ENCODE results near the gene PHACTR1. TPM values are rescaled to one million over a fixed set of nuclear protein-coding genes. Genes with fewer than 3 reads are reported as not detected.

Gene PHACTR1
- total and polyA plus RNA-seq, 9 of the 15 experiments (the other 6 are each of a cell fraction or from before 2014, with no cell fraction given): 11.5 to 32.6 (median 22.0) TPM

DNA sequence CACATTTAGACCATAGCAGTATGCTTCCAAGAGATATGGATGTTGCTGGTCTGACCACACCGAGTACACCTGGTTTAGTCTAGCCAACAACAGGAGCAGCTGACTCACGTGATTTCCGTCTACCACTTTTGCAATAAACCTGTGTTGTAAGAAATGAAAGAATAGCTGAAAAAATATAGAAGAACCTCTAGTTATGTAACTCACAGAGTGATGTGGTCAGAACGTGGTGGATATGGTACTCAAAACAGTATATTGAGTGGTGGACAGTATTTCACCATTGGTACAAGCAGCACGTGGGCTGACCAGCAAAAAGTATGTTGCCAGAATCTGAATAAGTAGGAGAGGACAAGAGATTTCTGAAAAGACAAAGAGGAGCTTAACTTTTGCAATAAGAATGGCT lies 384.8 kb downstream of the PHACTR1 start:
- Histone ChIP-seq H2AFZ (ENCODE audit: low read depth, low read length) (no peak overlapping the region), H3K9me3 (replicated peaks; ENCODE audit: control insufficient read depth, insufficient read depth, low read depth, low read length) (no peaks in the 10 kb centered on the region), H3K27me3 (ENCODE audit: control insufficient read depth in 2 of 2, insufficient read depth in 2 of 2, low read length in 2 of 2) (no peaks in the 10 kb centered on the region), H3K4me3 (no peak overlapping the region), H3K4me1 (replicated peaks in 1 of 2; ENCODE audit: control insufficient read depth in 2 of 2, insufficient read depth in 2 of 2, low read length in 2 of 2) (no peaks in the 10 kb centered on the region), H3K79me2 (ENCODE audit: control insufficient read depth, insufficient read depth, low read length) (no peaks in the 10 kb centered on the region), H3K27ac (ENCODE audit: extremely low read depth, low read depth, low read length) (no peak overlapping the region), H3K9ac (ENCODE audit: insufficient read depth in 1 of 2, low read depth in 2 of 2, low read length in 2 of 2) (no peak overlapping the region), H4K20me1 (replicated peaks; ENCODE audit: control insufficient read depth, insufficient read depth, low read length) (no peaks in the 10 kb centered on the region), H3K36me3 (ENCODE audit: control insufficient read depth, insufficient read depth, low read length) (no peaks in the 10 kb centered on the region), H3K4me2 (ENCODE audit: insufficient read depth, low read length) (no peak overlapping the region), H3K9me1 (ENCODE audit: control insufficient read depth, insufficient read depth, low read length) (no peaks in the 10 kb centered on the region)
- no peak for DNase-seq (ENCODE audit: extremely low read depth in 1 of 4, low spot score in 3 of 4)
- ChIA-PET CTCF (ENCODE audit: low intra/inter-chr PET ratio) (no interaction called here), POLR2A (no interaction called here)
- in situ Hi-C loops (cut with MboI): no loop called here
- no TSS peak for BruUV-seq (replicated peaks)
- no peak for TF ChIP-seq PPARD (CRISPR knock-in tag; IDR thresholded peaks at IDR 0.05)
- TF ChIP-seq RB1 (IDR thresholded peaks at IDR 0.05; ENCODE audit: low read depth): no peak
- no peak for TF ChIP-seq NCOA1 (IDR thresholded peaks at IDR 0.05; ENCODE audit: low read depth)
- TF ChIP-seq ZNF444 (CRISPR knock-in tag; IDR thresholded peaks at IDR 0.05): no peak
- no peak for TF ChIP-seq ZNF165 (CRISPR knock-in tag; IDR thresholded peaks at IDR 0.05; ENCODE audit: borderline replicate concordance)
- TF ChIP-seq SMARCA4 (IDR thresholded peaks at IDR 0.05): no peak
- no peak for TF ChIP-seq KLF6 (CRISPR knock-in tag; IDR thresholded peaks at IDR 0.05; ENCODE audit: borderline replicate concordance)
- TF ChIP-seq PHB2 (IDR thresholded peaks at IDR 0.05; ENCODE audit: low read depth): no peak
- TF ChIP-seq MCM2 (IDR thresholded peaks at IDR 0.05; ENCODE audit: low read depth): no peak
- TF ChIP-seq, protein P1, sequence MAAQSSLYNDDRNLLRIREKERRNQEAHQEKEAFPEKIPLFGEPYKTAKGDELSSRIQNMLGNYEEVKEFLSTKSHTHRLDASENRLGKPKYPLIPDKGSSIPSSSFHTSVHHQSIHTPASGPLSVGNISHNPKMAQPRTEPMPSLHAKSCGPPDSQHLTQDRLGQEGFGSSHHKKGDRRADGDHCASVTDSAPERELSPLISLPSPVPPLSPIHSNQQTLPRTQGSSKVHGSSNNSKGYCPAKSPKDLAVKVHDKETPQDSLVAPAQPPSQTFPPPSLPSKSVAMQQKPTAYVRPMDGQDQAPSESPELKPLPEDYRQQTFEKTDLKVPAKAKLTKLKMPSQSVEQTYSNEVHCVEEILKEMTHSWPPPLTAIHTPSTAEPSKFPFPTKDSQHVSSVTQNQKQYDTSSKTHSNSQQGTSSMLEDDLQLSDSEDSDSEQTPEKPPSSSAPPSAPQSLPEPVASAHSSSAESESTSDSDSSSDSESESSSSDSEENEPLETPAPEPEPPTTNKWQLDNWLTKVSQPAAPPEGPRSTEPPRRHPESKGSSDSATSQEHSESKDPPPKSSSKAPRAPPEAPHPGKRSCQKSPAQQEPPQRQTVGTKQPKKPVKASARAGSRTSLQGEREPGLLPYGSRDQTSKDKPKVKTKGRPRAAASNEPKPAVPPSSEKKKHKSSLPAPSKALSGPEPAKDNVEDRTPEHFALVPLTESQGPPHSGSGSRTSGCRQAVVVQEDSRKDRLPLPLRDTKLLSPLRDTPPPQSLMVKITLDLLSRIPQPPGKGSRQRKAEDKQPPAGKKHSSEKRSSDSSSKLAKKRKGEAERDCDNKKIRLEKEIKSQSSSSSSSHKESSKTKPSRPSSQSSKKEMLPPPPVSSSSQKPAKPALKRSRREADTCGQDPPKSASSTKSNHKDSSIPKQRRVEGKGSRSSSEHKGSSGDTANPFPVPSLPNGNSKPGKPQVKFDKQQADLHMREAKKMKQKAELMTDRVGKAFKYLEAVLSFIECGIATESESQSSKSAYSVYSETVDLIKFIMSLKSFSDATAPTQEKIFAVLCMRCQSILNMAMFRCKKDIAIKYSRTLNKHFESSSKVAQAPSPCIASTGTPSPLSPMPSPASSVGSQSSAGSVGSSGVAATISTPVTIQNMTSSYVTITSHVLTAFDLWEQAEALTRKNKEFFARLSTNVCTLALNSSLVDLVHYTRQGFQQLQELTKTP (IDR thresholded peaks at IDR 0.05; ENCODE audit: low read depth in 1 of 2, partially characterized antibody in 2 of 2): no peak
- TF ChIP-seq ZFP30 (CRISPR knock-in tag; IDR thresholded peaks at IDR 0.05; ENCODE audit: borderline replicate concordance): no peak
- no peak for TF ChIP-seq PYGO2 (tag; IDR thresholded peaks at IDR 0.05)
- TF ChIP-seq, protein P2, sequence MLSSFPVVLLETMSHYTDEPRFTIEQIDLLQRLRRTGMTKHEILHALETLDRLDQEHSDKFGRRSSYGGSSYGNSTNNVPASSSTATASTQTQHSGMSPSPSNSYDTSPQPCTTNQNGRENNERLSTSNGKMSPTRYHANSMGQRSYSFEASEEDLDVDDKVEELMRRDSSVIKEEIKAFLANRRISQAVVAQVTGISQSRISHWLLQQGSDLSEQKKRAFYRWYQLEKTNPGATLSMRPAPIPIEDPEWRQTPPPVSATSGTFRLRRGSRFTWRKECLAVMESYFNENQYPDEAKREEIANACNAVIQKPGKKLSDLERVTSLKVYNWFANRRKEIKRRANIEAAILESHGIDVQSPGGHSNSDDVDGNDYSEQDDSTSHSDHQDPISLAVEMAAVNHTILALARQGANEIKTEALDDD (IDR thresholded peaks at IDR 0.05): no peak
- no peak for TF ChIP-seq MAFG (tag; conservative IDR thresholded peaks at IDR 0.05)
- TF ChIP-seq MEF2D (tag; conservative IDR thresholded peaks at IDR 0.05; ENCODE audit: low read depth): no peak
- TF ChIP-seq, protein P3, sequence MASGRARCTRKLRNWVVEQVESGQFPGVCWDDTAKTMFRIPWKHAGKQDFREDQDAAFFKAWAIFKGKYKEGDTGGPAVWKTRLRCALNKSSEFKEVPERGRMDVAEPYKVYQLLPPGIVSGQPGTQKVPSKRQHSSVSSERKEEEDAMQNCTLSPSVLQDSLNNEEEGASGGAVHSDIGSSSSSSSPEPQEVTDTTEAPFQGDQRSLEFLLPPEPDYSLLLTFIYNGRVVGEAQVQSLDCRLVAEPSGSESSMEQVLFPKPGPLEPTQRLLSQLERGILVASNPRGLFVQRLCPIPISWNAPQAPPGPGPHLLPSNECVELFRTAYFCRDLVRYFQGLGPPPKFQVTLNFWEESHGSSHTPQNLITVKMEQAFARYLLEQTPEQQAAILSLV (tag; IDR thresholded peaks at IDR 0.05): no peak
- no peak for TF ChIP-seq POLR3G (IDR thresholded peaks at IDR 0.05; ENCODE audit: extremely low read depth, insufficient read length, insufficient replicate concordance)
- under 1% methylated on average over 5 of the region's 5 CpGs for WGBS (ENCODE audit: insufficient coverage, low coverage, missing lambda C conversion rate)
- no peak for FAIRE-seq
- no peak for ATAC-seq
- intact Hi-C loops (cut with micrococcal nuclease): no loop called here
